Measurements from ENCODE around the gene MT1F.

MT1F gene

GRCh38 chr16:56625943-56626654, 31.7 kb upstream of the MT1F start:
- DNase-seq: peak; percentile 47

DNA sequence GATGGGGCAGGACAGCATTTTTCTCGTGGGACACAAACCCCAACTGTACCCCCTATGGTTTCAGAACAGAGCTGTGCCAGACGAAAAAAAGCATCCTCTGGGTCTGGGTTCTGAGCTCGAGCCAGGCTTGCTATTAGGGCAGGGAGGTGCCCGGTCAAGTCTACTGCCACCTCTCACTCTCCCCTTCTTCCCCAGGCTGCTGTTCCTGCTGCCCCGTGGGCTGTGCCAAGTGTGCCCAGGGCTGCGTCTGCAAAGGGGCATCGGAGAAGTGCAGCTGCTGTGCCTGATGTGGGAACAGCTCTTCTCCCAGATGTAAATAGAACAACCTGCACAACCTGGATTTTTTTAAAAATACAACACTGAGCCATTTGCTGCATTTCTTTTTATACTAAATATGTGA, 31.1 kb upstream of the MT1F start:
- DNase-seq: no peak

DNA sequence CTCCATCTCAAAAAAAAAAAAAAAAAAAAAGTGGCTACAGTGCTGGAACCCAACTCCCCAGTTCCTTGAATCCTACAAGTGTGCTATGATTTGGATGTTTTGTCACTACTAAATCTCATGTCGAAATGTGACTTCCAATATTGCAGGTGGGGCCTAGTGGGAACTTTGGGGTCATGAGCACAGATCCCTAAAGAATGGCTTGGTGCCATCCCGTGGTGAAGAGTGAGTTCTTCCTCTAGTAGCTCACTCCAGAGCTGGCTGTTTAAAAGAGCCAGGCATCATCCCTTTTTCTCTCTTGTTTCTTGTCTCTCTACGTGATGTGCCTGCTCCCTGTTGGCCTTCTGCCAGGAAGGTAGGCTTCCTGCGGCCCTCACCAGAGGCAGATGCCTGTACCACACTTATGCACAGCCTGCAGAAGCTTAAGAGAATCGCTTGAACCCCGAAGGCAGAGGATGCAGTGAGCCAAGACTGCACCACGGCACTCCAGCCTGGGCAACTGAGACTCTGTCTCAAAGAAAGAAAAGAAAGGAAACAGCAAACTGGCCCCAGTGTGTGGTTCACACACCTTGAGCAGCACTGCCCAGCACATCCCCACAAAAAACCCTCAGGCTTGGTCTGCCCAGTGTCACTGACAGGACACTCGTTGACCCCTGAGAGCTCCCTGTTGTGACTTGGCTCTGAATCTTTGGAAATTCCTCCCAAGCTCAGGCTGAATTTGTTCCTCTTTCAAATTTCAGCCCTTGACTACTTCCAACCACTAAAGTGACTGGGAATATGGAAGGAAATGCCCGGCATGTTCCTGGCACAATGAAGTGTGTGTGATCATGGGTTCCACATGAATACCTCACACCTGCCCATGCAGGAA, 29.0 kb upstream of the MT1F start:
- DNase-seq: no peak

GRCh38 chr16:56629531-56629930, 28.2 kb upstream of the MT1F start:
- DNase-seq: no peak

- no peak for DNase-seq
Observed at GRCh38 chr16:56630134-56630533, 27.6 kb upstream of the MT1F start.

DNA sequence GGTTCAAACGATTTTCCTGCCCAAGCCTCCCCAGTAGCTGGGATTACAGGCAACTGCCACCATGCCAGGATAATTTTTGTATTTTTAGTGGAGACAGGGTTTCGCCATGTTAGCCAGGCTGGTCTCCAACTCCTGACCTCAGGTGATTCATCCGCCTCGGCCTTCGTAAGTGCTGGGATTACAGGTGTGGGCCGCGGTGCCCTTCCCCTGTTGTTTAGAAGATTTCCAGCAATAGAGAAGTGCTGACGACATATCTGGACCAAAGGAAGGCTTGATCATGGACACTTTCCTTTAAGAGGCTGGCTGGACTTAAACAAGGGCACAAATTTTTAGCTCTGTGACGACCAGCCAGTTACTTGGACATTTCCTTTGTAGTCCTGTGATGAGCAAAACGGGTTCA, 26.6 kb upstream of the MT1F start:
- DNase-seq: no peak

DNA sequence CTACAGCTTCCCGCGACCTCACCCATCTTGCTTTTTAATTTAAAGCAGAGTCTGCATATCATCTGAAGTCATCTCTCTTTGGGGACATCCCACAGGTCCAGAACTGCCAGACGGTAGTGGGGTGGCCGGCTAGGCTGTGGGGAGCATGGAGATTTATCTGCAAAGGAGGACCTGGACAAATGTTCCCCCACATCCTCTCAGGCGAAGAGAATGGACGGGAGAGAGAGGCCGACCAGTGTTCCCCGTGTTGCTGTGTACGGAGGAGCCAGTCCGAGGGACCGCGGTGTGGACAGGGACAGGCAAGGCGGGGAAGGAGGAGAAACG, 26.0 kb upstream of the MT1F start:
- no peak for DNase-seq

DNA sequence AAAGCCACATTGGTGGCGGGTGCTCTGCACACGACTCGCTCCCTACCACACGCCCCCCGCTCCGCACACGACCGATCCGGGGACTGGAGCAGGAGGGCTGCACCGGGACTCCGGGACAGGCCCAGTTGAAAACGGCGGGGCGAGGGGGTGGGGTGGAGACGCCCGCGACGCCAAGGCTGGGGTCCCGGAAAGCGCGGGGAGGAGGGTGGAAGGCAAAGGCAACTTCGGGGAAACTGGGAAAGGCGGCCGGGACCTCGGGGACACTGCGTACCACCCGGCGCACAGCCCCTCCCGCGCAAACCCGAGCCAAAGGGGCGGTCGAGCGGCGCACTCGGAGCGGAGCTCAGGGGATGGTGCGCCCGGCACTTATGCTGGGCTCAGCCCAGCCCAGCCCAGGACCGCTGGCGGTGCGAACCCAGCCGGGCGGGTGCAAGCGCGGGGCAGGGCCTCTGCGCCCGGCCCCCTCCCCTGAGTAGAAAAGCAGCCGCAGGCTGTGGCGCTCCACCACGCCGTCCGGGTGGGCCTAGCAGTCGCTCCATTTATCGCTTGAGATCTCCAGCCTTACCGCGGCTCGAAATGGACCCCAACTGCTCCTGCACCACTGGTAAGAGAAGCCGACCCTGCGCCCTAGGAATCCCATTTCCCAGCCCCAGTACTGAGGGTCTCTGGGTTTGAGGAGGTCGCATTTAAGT, 25.5 kb upstream of the MT1F start, which contains the start of gene MT1M:
Gene MT1M (plus strand): TSS at position 504 of the 692 bp plus-strand sequence. CDS start 73 bp downstream, at position 577.
- no peak for DNase-seq

- DNase-seq: no peak
Observed at GRCh38 chr16:56632848-56633365, 24.9 kb upstream of the MT1F start.

DNA sequence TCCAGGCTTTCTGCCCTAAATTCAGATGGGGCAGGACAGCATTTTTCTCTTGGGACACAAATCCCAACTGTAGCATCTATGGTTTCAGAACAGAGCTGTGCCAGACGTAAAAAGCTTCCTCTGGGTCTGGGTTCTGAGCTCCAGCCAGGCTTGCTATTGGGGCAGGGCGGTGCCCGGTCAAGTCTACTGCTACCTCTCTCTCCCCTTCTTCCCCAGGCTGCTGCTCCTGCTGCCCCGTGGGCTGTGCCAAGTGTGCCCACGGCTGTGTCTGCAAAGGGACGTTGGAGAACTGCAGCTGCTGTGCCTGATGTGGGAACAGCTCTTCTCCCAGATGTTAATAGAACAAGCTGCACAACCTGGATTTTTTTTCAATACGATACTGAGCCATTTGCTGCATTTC, 24.2 kb upstream of the MT1F start:
- no peak for DNase-seq

- no peak for DNase-seq
Observed at GRCh38 chr16:56634715-56635440, 22.9 kb upstream of the MT1F start.

DNA sequence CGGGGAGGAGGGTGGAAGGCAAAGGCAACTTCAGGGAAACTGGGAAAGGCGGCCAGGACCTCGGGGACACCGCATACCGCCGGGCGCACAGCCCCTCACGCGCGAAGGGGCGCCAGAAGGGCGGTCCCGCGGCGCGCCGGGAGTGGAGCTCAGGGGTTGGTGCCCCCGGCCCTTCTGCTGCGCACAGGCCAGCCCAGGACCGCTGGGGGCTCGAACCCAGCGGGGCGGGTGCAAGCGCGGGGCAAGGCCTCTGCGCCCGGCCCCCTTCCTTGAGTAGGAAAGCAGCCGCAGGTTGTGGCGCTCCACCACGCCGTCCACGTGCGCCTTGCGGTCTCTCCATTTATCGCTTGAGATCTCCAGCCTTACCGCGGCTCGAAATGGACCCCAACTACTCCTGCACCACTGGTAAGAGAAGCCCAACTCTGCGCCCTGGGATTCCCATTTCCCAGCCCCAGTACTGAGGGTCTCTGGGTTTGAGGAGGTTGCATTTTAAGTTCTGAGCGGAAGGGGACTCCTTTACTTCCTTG, 22.3 kb upstream of the MT1F start:
- no peak for DNase-seq

DNA sequence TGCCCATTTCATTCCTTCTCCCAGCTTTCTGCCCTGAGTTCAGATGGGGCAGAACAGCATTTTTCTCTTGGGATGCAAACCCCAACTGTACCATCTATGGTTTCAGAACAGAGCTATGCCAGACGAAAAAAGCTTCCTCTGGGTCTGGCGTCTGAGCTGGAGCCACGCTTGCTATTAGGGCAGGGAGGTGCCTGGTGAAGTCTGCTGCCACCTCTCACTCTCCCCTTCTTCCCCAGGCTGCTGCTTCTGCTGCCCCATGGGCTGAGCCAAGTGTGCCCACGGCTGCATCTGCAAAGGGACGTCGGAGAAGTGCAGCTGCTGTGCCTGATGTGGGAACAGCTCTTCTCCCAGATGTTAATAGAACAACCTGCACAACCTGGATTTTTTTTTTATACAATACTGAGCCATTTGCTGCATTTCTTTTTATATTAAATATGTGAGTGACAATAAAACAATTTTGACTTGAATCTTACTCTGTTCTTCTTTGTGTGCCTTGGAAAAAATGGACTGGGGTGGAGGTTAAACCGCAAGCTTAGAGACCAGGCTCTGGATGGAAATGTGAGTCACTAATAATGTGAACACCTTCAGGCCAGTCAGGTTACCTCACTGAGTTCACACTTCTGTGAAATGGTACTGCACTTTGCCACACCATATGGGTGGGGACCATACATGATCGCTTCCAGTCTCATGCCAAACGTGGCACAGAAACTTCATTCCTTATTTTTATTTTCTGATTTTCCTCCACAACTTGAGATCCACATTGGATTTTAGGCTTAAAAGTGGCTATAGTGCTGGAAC, 20.9 kb upstream of the MT1F start:
- DNase-seq: no peak

- no peak for DNase-seq
Observed at GRCh38 chr16:56637814-56638750, 19.7 kb upstream of the MT1F start, which contains the start of gene MT1A. Gene MT1A (plus strand): TSS chr16:56638666. CDS start chr16:56638739, 73 bp downstream.

- no peak for DNase-seq
Observed at GRCh38 chr16:56639045-56639444, 18.7 kb upstream of the MT1F start.

DNA sequence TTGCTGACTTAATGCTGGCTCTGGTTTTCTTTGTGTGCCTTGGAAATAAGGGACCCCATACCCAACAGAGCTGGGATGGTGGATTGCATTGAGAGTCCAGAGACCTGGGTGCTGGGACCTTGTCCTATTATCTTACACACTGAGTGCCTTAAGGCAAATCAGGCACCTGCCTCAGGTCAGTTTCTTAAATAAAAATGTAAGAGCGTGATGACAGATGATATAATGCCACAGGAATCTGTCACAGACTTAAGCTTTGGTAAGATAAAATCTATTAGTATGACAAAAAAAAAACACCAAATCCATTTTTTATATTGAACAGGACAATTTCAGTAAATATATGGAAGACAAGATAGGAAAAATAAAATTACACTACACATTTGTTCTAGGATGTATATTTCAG, 17.7 kb upstream of the MT1F start:
- no peak for DNase-seq

DNA sequence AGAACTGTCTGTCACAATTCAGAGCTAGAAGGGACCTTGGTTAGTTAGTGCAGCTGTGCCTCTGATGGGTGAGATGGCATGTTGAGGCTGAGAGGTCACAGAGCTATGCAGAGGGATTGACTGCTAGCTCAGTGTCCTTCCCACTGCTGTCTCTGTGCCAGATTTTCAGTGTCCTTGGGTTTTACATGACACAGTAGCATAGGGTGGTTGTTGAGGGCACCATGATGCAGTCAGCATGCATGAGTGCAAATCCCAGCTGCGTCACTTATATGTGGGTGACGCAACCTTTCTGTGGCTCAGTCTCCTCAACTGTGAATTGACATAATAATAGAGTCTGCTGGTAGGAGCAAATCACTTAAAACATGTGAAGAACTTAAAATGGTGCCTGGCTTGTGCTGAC, 16.6 kb upstream of the MT1F start:
- DNase-seq: no peak

GRCh38 chr16:56643080-56643778, 14.5 kb upstream of the MT1F start:
- DNase-seq: no peak

DNA sequence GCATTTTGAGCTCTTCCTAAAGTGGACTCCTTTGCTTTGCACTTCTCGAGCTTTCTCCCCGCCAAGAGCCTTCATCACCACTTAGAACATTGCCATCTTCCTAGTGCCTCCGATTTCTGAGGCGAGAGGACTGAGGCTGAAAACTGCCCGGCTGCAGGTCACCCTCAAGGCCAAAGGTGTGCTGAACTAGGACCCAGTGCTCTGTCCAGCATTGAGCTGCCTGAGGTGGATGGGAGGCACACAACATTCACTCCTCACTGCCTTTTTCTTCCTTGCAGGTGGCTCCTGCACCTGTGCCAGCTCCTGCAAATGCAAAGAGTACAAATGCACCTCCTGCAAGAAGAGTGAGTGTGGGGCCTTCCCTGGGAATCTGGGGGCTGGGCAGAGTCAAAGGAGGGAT, 13.9 kb upstream of the MT1F start:
- no peak for DNase-seq

DNA sequence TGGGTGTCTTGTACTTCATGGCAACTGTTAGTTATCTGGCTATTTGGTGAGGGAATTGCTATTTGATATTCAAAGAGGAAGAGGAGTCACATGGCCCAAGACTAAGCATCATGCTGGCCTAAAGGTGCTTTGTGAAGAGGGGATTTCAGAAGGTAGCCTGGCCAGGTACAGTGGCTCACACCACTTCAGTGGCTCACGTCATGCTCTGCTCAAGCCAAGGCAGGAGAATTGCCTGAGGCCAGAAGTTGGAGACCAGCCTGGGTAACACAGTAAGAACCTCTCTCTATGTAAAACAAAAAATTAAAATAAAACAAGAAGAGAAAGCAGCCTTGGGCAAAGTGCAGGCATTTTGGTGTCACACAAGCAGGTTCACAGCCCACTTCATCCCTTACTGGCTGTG, 12.4 kb upstream of the MT1F start:
- DNase-seq: no peak

Data from NCI-H526 treated with DMSO at 0.1 percent for 48 hours (cell line).